NCI-H69 (cell line): Measurements from ENCODE around the gene CDYL.

Source experiments
- DNase-seq: peaks from one replicate; lab custom pipeline; 2025; lab: John Stamatoyannopoulos, UW

The CDYL gene

DNA sequence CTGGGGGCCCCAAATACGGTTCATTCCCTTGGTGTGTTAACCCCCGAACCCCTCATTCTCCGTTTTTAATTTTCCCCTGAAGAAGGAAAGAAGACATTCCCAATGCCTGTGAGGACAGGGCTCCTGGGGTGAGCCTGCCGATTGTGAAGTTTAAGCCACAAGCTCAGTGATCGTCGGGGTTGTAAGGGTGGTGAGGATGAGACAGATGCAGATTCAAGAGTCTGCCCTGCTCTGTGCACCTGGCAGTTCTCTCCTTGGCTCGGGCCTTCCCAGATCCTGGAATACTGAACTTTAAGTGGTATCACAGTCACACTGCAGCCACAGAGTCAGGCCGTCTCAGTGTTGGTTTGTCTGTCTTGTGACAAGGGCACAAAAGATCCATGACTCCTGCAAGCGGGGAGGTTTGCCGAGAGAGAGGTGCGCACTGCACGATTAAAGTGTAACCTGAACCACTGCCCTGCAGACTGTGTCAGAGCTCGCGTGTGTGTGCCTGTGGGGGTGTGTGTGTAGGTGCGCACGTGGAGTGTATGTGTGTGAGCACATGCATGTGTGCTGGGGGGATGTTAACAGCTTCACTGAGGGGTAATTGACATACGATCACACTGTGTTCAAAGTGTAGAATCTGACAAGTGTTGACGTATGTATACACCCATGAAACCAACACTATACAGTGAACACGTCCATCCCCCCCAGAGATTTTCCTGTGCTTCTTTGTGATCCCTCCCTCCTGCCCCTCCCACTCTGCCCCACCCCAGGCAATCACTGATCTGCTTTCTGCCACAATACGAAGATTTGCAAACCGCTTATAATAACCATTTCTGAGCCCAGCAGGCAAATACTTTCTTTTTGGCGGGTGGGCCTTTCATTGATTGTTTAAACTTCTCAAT lies 188.7 kb downstream of the CDYL start:
- DNase-seq: no peak

DNA sequence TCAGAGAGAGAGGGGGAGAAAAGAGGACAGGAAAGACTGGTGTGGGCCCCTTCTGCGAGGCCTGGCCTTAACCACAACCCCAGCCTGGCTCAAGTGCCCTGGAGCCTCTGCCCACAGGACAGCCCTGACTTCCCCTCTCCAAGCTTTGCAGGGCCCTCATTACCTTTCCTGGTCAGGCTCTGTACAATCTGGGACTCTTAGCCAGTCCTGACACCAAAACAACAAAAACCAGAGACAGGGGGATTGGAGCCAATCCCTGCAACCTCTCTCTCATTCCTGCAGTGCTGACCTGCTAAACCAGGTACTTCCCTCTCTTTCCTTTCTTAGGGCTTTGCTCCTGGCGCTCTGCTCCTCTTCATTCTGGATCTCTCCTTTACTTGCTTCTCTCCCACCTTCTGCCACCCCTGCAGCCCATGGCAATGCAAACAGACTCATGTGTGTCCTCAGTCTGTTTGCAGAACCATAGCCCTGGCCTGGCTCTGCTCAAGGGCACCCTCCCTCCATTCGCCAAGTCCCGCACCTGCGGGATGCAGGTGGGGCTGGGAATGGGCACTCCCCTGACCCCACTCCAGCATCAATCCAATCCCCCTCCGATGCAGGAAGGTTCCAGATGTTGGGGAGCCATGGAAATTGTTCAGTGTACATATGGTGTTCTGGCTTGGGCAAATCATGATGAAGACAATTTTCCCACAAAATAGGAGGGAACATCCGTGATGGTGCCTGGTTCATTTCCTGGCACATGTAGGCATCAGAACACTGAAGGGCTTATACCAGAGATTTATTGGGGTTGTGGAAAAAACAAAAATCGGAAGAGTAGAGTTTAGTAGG lies 189.6 kb downstream of the CDYL start:
- no peak for DNase-seq

DNA sequence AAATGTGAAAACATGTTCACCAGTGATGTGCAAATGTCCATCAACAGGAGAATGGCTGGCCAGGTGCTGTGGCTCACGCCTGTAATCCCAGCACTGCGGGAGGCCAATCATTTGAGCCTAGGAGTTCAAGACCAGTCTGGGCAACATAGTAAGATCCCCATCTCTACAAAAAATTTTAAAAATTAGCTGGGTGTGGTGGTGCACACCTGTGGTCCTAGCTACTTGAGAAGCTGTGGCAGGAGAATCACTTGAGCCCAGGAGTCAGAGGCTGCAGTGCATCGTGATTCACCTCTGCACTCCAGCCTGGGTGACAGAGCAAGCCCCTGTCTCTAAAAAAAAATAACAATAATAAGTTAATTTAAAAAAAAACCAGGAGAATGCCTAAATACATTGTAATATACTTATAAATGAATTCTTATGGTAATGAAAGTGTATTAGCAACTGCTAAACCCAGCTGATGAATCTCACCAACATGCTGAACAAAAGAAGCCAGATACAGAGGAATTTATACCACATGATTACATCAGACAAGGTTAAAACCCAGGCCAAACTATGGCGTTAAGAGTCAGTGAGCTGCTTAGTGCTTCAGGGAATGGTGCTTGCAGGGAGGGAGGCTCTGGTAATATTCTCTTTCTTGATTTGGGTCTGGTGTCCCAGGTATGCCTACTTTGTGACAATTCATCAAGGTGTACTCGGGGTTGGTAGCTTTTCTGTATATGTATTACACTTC lies 191.3 kb downstream of the CDYL start:
- DNase-seq: no peak

DNA sequence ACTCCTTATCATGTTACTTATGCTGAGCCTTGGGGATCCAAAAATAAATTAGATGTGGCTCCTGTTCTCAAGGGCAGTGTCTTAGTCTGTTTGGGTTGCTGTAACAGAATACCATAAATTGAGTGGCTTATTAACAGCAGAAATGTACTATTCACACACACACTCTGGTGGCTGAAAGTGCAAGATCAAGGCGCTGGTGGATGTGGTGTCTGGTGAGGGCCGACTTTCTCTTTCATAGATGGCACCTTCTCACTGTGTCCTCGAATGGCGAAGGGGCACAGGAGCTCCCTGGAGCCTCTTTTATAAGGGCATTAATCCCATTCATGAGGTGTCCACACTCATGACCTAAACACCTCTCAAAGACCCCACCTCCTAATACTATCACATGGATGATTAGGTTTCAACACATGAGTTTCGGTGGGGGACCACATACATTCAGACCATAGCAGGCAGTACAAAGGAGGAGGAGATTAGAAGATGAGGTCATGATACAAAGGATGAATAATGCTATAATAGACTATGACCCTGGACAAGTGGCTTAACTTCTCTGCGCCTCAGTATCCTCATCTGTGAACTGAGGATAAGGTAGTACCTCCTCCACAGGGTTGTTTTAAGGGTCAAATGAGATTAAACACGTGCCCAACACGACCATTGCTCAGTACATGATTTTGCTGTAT lies 193.5 kb downstream of the CDYL start:
- DNase-seq: no peak

DNA sequence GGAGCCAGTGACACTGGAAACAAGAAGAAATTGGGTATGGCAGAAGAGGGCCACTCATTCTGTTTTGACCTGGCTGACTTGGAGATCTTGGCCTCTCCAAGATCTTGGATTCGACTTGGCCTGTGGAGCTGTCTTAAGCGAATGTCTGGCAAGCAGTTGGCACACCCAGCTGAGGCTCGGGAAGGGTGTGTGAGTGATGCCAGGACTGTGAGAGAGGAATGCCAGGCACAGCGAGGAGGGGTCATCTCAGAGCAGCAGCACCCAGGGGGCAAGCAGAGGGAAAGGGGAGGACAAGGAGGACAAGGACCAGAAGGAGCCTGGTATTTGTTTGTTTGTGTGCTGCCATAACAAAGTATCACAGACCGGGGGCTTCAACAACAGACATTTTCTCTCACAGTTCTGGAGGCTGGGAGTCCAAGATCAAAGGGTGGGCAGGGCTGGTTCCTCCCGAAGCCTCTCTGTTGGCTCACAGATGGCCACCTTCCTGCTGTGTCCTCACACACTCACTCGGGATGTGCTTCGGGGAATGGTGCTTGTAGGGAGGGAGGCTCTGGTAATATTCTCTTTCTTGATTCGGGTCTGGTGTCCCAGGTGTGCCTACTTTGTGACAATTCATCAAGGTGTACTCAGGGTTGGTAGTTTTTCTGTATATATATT lies 194.7 kb downstream of the CDYL start:
- peak; percentile 42 for DNase-seq

DNA sequence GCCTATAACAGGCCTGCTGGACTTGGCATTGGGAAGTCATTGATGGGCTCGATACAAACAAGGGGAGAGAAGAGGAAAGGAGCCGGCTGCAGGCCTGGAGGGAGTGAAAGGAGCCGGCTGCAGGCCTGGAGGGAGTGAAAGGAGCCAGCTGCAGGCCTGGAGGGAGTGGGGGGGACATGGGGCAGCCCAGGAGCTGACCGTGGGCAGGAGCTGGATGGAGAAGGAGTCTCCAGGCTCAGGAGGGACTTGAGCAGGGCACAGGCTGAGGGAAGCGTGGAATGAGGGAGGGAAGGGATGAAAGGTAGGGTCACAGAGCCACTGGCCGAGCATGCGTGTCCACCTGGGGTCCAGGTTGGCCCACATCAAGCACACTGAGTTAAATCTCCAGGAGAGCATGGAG lies 195.6 kb downstream of the CDYL start:
- DNase-seq: no peak

- no peak for DNase-seq
These were observed 196.2 kb downstream of the CDYL start for GRCh38 chr6:4972438-4972837.

DNA sequence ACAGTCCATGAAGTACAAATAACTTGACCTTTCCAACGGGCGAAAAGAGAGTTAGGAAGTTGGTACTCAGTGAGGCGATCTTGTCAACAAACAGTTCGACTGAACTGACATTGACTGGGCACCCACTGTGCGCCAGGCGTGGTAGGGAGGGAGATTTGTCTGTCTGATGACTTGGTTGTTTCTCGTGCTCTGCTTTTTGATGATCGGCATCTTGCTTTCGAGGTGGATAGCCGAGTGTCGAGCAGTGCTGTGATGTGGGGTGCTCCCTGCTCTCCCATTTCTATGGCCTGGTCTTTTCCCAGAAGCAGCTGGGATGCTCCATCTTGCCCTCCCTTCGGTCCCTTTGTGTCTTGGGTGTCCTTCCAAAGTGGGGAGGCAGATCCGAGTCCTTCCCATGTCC lies 197.2 kb downstream of the CDYL start:
- no peak for DNase-seq

DNA sequence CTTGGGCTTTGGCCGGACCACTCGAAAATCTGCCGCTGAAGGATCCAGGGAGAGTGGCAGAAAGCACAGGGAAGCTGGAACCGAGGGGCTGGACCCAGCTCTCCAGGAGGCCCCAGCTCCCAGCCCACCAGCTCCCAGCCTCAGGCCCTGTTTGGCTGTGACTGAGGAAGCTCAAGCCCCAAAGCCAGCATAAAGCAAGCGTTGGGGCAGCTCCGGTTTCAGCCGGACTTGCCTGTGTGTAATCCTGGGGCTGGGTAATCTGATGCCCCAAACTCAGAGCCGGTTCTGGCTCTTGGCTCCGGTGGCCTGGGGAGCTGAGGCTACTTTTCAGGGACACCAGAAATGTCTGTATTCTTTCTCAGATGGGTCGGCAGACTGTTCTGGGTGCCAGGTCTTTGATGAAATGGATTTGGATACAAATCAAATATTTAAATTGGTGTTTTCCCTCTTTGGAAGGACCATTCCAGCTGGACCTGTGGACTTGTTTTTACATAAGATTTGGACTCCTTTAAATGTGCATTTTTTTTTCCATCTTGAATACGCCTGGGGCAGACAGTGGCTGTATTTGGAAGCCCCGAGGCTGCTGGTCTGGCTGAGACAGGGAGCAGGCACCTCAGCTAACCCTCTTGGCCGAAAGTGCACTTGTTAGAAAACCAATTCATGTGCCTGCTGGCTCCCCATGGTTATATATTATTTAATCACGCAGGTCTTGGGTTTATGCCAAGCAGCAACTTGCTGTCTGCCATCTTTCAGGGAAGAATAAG lies 198.0 kb downstream of the CDYL start:
- peak; percentile 91 for DNase-seq

GRCh38 chr6:4974962-4975361 lies 198.8 kb downstream of the CDYL start:
- DNase-seq: no peak

- no peak for DNase-seq
These were observed 199.3 kb downstream of the CDYL start for GRCh38 chr6:4975506-4975905.

DNA sequence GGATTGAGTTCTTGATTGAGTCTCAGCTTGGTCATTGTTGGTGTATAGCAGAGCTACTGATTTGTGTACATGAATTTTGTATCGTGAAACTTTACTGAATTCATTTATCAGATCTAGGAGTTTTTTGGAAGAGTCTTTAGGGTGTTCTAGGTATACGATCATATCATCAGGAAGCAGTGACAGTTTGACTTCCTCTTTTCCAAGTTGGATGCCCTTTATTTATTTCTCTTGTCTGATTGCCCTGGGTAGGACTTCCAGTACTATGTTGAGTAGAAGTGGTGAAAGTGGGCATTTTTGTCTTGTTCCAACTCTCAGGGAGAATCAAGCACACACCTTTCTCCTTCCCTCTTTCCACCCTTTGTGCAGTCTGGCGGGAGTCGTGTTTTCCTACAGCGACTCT lies 201.3 kb downstream of the CDYL start:
- no peak for DNase-seq

DNA sequence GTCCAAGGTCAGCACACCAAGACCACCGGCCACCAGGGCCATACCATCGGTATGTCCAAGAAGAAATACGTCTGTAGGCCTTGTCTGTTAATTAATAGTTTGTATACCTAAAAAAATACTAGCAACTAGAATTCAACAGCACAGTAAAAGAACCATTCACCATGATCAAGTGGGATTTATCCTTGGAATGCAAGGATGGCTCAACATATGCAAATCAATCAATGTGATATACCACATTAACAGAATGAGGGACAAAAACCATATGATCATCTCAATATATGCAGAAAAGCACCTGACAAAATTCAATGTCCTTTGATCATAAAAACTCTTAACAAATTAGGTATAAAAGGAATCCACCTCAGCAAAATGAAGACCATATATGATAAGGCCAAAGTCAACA lies 203.2 kb downstream of the CDYL start:
- DNase-seq: no peak

- no peak for DNase-seq
These were observed 205.6 kb downstream of the CDYL start for GRCh38 chr6:4981761-4982160.

GRCh38 chr6:4983322-4983721 lies 207.1 kb downstream of the CDYL start:
- DNase-seq: no peak

- no peak for DNase-seq
These were observed 210.8 kb downstream of the CDYL start for GRCh38 chr6:4986999-4987398.

- DNase-seq: no peak
These were observed 211.2 kb downstream of the CDYL start for GRCh38 chr6:4987432-4987831.

GRCh38 chr6:4994741-4995140 lies 218.5 kb downstream of the CDYL start:
- no peak for DNase-seq

DNA sequence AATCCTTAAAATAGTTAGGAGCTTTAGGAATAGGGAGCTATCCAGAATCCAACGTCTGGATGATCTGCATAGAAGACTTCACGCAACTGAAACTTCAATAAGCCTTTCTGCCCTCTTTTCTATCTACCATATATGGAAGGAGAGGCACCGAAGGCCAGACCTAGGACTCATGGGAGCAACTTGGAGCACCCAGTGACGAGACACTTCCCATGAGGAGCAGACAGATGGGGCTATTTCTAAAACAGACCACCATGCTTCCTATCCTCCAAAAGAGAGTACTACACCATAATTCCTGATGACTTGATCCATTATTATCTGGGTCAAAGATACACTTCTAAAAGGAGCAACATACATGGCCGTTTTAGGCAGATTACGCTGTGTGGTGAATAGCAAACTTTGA lies 221.7 kb downstream of the CDYL start:
- DNase-seq: no peak

GRCh38 chr6:4999586-4999985 lies 223.4 kb downstream of the CDYL start:
- DNase-seq: no peak
